GM18861 (cell line): Measurements from ENCODE around the gene C10orf88.

Source experiments
- ATAC-seq: cut with Tn5 transposase; IDR thresholded peaks from one replicate; pipeline ENCODE4 v1.9.1; 2021; ENCODE audit not compliant: unreplicated experiment

Gene C10orf88, protein sequence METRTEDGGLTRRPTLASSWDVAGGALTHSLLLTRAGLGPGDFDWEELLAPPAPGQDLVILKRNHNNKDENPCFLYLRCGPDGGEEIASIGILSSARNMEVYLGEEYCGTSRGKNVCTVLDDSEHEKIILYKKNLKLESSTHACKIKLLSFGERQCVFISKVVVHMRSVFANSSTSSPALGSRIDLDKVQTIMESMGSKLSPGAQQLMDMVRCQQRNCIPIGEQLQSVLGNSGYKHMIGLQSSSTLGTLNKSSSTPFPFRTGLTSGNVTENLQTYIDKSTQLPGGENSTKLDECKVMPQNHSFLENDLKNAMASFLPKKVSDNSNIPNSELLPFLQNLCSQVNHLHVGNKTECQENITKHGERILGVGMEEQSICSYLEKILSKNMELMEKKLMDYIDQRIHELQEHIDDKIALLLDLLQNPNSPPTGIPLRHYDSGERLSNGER

DNA sequence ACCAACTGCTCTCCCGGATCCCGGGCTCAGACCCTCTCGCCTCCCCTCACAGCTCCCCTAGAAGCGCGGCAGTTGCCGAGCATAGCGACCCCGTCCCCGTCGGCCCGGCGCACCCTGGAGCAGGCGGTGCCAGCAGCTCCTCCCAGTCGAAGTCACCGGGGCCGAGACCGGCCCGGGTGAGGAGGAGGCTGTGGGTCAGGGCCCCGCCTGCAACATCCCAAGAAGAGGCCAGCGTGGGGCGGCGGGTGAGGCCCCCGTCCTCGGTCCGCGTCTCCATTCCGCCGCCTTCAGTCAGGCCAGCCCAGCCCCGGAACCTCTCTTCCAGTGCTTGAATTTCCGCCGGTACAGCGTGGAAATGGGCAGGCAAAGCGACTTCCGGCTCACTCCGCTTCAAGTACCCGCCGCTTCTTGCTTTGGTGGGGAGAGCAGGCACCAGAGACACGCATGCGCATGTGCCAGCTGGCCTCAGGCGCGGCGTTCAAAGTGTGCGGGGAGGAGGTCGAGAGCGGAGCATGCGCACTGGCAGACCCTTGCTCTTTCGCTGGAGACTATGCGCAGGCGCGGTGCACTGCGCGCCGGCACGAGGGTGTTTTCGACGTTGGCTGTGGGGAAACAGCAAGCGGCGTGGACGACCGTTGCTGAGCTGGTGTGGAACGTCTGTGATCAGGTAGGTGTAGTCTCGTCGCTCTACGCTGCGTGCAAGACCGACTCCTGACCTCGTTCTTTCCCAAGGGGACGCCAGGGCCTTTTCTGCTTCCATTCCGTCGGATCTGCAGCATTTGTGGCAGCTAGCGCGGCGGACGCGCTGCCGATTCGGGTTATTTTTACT lies at the start of gene C10orf88:
TSS of gene C10orf88 (minus strand) at position 326 of the 829 bp plus-strand sequence. CDS start at position 277, 49 bp downstream.
- ATAC-seq: peak; percentile 95

DNA sequence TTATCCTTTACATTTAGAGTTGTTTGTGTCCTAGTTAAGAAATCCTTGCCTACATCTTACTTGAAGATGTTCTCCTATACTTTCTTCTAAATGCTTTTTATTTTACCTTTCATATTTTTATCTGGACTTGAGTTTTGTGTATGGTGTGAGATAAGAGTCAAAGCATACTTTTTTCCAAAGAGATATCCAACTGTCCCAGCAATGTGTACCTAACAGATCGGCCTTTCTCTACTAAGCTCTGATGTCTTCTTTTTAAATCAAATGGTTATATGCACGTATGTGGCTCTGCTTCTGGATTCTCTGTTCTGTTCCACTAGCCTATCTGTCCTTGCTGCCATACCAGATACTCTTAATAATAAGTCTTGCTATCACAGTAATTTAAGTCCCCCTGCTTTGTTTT lies 47.3 kb upstream of the C10orf88 start:
- ATAC-seq: no peak

DNA sequence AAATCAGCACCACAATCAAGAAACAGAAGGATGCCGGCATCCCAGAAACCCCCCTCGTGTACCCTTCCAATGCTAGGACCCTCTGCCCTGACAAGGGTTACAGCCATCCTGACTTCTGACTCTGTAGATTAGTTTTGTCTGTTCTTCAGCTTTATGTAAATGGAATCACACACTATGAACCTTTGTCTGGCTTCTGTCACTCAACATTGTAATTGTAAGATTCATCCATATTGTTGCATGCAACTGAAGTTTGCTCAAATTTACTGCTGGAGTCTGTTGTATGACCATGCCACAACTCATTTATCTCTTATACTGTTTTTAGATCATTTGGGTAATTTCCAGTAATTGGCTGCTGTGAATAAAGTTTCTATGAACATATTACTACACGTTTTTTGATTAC lies 46.1 kb upstream of the C10orf88 start:
- ATAC-seq: no peak

DNA sequence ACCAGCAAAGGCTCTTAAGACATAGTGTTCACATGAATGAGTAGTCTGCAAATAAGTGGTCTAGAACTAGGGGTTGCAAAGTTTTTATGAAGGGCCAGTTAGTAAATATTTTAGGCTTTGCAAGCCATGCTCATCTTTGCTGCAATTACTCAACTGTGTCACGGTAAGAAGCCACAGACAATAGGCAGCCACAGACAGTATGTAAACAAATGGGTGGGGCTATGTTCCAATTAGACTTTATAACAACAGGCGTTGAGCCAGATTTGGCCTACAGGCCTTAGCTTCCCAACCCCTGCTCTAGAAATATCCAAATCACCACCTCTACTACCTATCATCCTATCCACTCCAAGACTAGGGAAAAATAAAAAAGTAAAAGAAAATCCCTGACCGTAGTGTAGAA lies 45.3 kb upstream of the C10orf88 start:
- no peak for ATAC-seq

DNA sequence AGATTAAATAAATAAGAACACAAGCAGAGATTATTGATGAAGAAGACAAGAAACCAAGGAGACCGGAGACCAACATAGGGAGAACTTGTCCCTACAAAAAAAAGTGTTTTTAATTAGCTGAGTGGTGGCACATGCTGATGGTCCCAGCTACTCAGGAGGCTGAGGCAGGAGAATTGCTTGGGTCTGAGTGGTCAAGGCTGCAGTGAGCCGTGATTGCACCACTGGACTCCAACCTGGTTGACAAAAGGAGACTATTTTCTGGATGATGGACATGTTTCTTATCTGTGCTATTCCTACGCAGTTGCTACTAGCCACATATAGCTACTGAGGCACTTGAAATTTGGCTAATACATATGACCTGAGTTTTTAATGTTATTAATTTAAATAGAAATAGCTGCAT lies 44.9 kb upstream of the C10orf88 start:
- ATAC-seq: no peak

DNA sequence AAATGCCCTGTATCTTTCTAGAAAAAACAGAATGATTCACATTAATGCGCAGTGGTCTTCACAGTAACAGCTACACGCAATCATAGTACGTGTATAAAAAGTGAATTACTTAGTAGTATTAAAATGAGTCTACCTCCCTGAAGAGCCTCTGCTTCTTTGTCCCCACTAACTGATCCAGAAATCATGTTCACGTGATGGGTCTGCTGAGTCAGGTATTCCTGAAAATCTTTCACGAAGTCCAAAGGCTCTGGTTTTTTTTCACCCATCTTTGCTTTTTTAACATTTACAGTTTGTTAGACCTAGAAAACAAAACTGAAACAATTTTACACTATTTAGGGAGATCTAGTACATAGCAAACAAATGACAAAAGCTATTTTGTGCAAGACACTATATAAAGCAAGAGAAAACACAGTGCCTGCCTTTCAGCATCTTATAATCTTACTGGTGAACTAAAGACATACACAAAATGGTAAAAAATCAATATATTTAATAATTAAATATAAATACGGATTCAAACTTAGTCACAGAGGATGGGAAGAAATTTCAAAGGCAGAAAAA lies 44.4 kb upstream of the C10orf88 start:
- ATAC-seq: no peak

DNA sequence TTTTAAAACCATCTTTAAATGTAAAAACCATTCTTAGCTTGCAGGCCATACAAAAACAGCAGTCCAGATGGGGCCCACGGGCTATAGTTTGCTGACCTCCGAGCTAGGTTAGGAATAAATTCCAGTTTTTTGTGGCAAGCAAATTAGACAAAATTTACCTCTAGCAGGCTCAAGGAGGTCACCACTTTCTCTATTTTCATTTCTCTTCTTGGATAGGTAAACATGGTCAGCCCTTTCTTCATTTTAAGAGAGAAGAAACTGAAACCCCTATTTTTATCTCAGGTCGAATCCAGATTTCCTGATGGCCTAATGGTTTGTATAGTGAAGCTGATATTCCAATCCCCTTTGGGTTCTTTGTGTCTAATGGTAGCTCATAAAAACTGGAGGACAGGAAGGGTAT lies 43.8 kb upstream of the C10orf88 start:
- ATAC-seq: no peak

DNA sequence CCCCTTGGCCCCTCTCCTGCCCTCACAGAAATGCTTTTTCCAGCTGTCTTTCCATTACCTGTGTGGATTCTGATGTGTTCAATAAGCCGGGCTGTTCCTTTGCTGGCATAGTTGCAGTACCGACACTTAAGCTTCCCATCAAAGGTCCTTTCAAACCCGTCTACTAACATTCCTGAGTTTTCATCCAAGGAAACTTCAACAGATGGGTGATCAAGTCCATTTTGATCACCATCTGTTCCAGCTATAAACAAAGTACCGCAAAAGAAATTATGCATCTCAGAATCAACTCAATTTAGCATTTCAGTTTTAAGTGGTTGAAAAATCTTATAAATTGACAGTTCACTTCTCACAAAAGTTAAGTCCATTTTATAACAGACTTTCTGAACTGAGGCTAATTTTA lies 41.9 kb upstream of the C10orf88 start:
- no peak for ATAC-seq

DNA sequence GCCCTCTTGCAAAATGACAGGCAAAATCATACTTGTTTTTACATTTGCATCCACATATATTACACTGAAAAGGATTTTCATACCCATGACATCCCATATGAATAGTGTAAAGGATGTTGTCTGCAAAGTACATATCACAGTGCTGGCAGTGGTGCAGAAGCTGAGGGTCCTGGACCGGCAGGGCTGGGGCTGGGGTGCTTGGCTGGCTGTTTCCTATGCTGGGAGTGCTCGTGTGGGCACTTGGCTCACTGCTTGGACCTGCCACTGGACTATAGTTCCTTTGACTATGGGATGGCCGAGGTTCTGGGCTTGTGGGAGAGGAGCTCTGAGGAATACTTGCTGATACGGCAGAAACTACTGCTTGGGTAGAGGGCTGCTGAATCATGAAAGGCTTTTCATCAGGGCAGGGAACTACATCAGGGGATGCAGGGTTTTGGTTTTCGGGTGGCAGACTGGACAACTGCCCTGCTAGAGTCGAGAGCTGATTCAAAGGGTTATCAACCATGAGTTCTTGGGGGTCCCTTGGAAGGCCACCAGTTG lies 39.8 kb upstream of the C10orf88 start:
- ATAC-seq: no peak

DNA sequence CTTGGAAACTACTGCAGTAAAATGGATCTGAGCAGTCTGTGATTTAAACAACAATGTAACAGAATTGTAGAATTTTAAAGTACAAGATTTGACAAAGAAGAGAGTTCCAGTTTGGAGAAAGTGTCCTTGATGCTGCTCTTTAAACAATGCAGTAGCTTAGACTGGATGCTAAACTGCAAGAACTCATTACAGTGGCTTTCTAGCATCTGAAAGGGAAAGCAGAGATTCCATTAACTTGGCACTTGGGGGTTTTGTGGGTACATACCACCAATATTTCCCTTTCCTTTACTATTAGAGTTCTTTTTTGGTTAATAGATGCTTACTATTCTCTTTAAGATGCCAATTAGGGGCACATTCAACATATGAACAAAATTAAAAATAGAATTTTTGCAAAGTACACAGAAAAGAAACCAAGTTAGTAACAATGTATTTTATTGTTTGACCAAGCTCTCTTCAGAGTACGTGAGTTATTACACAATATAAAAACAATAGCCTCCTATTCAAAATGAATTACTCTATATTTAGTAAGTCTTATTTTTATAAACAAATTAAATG lies 38.1 kb upstream of the C10orf88 start:
- ATAC-seq: no peak

DNA sequence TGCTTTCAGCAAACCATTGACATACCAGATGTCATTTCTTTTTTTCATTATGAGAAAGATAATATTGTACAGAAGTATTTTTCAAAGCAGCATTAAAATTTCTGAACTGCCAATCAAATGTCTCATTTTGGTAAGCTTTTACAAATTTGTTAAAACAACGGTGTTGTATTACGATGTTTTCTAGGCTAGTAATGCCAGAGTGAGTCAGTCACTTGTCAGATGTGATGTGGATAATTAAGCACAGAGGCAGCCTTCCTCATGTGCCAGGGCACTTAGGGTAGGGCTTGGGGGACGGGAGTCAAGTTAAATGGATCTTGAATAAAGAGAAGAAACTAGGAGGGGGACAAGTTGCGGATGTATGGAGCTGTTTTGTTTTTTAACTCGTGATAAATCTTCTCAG lies 36.3 kb upstream of the C10orf88 start:
- ATAC-seq: no peak

DNA sequence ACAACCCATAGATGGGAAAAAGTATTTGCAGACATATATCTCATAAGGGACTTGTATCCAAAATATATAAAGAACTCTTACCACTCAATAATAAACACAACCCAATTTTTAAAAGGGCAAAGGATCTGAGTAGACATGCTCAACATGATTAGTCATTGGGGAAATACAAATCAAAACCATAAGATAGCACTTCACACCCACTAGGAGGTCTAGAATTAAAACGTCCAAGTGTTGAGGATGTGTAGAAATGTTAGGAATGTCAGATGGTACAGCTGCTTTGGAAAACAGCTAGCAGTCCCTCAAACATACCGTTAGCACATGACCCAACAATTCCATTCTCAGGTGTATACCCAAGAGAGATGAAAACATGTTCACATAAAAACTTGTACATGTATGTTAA lies 34.5 kb upstream of the C10orf88 start:
- no peak for ATAC-seq

DNA sequence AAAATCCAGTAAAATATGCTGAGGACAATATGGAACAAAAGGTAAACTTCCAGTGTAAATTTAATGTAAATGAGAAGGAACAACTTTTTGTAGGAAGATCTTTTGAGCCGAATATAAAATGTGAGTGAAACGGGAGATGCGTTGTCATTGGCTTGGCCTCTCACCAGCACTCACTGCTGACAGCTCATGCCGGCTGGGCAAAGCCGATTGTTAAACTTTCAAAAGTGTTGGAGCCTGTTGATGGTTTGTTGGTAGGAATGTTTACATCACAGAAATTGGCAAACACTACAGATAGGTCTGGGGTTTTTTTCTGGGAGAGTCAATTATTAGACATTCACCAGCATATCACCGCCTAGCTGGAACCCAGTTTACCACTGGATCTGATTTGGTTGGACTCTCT lies 32.3 kb upstream of the C10orf88 start:
- no peak for ATAC-seq

DNA sequence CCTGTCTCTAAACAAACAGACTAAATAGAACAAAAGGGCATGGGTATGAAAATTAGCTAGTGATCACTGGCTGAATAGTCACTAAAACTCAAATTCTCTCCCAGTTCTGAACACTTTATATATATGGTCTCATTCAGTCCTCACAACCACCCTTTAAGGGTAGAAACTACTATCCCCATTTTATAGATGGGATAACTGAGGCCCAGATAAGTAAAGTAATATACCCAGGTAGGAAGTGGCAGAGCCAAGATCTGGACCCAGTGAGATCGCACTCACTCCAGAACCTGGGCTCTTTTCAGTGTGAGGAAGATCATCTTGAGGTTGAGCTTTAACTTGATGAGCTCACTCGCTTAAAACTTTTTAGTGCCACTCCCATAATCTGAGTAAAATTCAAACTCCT lies 30.7 kb upstream of the C10orf88 start:
- no peak for ATAC-seq

DNA sequence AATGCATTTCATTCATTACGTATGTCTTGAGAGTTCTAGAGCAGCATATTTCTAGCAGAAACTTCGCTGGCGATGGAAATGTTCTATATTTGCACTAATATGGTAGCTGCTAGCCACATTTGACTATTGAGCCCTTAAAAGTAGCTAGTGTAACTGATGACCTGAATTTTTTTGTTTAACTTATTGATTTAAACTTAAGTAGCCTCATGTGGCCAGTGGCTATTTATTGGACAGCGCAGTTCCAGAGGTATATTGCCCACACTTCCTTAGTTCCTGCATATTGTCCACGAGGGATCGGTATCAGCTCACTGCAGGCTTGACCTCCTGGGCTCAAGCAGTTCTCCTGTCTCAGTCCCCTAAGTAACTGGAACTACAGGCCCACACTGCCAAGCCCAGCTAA lies 29.9 kb upstream of the C10orf88 start:
- no peak for ATAC-seq

DNA sequence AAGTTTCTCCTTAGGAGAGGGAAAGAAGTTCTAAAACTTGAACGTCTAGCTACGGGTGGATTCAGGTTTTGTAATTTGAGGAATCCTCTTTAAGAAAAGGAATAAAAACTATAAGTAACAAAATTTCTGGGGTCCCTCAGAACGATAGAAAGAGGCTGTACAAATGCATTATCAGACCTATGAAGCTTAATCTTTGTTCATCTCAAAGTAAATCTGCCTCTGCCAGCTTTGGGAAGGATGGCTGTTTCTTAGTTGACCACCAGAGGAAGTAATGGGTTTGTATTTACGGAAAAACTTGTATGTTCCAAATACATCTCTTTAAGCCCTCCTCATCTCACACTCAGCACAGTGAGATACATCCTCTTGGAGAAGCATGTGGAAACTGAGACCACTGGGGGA lies 27.0 kb upstream of the C10orf88 start:
- no peak for ATAC-seq

DNA sequence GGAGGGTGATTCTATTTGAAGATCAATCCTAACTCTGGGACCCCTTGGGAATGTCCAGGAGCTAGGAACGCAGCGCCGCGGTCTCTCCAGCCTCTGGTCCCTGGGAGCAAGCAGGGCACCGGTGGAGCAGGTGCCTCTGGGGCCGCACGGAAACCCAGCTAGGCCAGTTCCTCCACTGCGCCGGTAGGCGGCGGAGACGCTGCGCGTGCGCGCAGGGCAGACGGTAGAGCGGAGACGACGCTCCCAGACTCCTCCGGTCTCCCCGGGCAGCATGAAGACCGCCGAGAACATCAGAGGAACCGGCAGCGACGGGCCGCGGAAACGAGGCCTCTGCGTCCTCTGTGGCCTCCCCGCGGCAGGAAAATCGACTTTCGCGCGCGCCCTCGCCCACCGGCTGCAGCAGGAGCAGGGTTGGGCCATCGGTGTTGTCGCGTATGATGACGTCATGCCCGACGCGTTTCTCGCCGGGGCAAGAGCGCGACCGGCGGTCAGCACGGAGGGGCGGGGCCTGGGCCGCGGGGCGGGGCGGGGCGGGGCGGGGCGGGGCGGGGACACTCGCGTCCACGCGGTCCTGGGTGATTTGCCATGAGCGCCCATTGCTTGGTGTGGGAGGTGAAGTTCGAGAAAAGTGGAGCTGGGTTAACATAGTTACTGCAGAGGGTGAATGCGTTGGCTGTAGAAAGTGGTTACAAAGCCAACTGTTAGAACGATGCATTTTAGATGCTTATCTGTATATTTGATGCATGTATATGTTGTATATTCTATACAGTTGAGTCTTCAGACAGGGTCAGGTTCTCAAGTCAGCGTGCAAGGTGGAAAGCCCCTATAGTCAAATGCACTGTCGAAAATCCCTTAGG lies 26.4 kb upstream of the C10orf88 start, which contains the start of gene PSTK:
TSS of gene PSTK (plus strand) at position 193 of the 857 bp plus-strand sequence. CDS start at position 272, 79 bp downstream.
- ATAC-seq: peak; percentile 94

DNA sequence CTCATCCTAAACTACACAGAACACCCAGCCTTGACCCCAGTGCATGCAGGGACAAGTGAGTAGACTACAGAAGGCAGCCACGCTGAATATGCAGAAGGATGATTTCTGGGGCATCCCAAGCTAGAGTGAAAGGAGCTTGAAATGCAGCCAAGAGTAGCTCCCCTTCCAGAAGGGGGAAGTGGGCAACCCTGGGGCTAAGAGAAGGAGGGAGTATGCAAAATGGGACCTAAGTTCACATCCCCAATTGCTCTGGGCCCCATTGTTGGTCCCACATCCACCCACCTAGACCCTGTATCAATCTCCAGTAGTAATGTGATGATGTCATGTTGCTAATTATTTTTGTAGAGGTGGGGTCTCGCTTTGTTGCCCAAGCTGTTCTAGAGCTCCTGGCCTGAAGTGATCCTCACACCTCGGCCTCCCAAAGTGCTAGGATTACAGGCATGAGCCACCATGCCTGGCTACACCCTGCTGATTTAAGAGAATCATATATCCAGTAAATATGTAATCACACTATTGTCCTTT lies 20.6 kb upstream of the C10orf88 start:
- no peak for ATAC-seq

DNA sequence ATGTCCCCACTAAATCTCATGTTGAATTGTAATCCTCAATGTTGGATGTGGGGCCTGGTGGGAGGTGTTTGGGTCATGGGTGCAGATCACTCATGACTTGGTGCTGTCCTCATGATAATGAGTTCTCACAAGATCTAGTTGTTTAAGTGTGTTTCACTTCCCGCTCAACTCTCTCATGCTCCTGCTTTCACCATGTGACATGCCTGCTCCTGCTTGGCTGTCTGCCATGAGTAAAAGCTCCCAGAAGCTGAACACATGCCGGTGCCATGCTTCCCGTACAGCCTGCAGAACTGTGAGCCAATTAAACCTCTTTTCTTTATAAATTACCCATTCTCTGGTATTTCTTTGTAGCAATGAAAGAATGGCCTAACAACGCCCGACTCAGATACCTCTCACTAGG lies 20.0 kb upstream of the C10orf88 start:
- ATAC-seq: no peak

DNA sequence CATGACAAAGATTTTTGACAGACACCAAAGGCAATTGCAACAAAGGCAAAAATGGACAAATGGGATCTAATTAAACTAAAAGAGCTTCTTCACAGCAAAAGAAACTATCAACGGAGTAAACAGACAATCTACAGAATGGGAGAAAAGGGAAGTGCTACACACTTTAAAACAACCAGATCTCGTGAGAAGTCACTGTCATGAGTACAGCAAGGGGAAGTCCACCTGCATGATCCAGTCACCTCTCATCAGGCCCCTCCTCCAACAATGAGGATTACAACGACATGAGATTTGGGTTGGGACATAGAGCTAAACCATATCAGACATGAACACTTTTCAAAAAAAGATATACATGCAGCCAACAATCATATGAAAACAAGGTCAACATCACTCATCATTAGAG lies 14.7 kb upstream of the C10orf88 start:
- ATAC-seq: no peak
